ENCODE data around the gene MAGI2. TPM values are rescaled to one million over a fixed set of nuclear protein-coding genes. Genes with fewer than 3 reads are reported as not detected.

The MAGI2 gene
- total RNA-seq, 2 experiments from 2014 or later, result 0.03 to 0.17 TPM

GRCh38 chr7:78828317-78828716, 625.1 kb downstream of the MAGI2 start:
- H3K9me3 ChIP-seq (ENCODE audit: low read length), result no peaks in the 10 kb centered on the region
- no TSS peak for BruUV-seq (replicated peaks)
- H3K4me3 ChIP-seq (ENCODE audit: low read depth, low read length, poor library complexity, severe bottlenecking), result no peak overlapping the region
- no peaks in the 10 kb centered on the region for H3K79me2 ChIP-seq (ENCODE audit: insufficient read depth, low read depth, low read length)
- H3K4me1 ChIP-seq (ENCODE audit: insufficient read depth, low read length, poor library complexity, severe bottlenecking), result no peaks in the 10 kb centered on the region
- DNase-seq (ENCODE audit: low spot score), result no peak
- no peak overlapping the region for H3K27ac ChIP-seq (ENCODE audit: low read depth, low read length, poor library complexity, severe bottlenecking)
- H3K9me2 ChIP-seq (ENCODE audit: insufficient read depth, low read length), result no peaks in the 10 kb centered on the region
- no peak overlapping the region for H2AFZ ChIP-seq (ENCODE audit: low read length)
- POLR2A ChIA-PET, result no interaction called here
- no peaks in the 10 kb centered on the region for H4K20me1 ChIP-seq (ENCODE audit: insufficient read depth, low read length)
- intact Hi-C loops (cut with micrococcal nuclease; ENCODE audit: unreplicated experiment), result no loop called here
- H3K36me3 ChIP-seq (ENCODE audit: insufficient read depth, low read length), result no peaks in the 10 kb centered on the region
- H3K4me2 ChIP-seq (ENCODE audit: low read length), result no peak overlapping the region
- TF ChIP-seq CTCF (conservative IDR thresholded peaks at IDR 0.05; ENCODE audit: low read length) (no peak), EZH2phosphoT487 (IDR thresholded peaks at IDR 0.05; ENCODE audit: borderline replicate concordance, low read depth, low read length) (no peak)
- CTCF ChIA-PET (ENCODE audit: unreplicated experiment), result no interaction called here

- Histone ChIP-seq H3K79me2 (ENCODE audit: insufficient read depth, low read depth, low read length) (no peaks in the 10 kb centered on the region), H3K9me3 (ENCODE audit: low read length) (no peaks in the 10 kb centered on the region), H3K9me2 (ENCODE audit: insufficient read depth, low read length) (no peaks in the 10 kb centered on the region), H4K20me1 (ENCODE audit: insufficient read depth, low read length) (no peaks in the 10 kb centered on the region), H2AFZ (ENCODE audit: low read length) (no peak overlapping the region), H3K36me3 (ENCODE audit: insufficient read depth, low read length) (no peaks in the 10 kb centered on the region), H3K4me1 (ENCODE audit: insufficient read depth, low read length, poor library complexity, severe bottlenecking) (no peaks in the 10 kb centered on the region), H3K4me2 (ENCODE audit: low read length) (no peak overlapping the region), H3K4me3 (ENCODE audit: low read depth, low read length, poor library complexity, severe bottlenecking) (no peak overlapping the region), H3K27ac (ENCODE audit: low read depth, low read length, poor library complexity, severe bottlenecking) (no peak overlapping the region)
- DNase-seq (ENCODE audit: low spot score), result no peak
- POLR2A ChIA-PET, result interaction anchor here (0.7 kb wide), 1 partner anchor 74 kb away, joined by 3 read pairs; no protein-coding TSS in a partner anchor
- no TSS peak for BruUV-seq (replicated peaks)
- no peak for TF ChIP-seq EZH2phosphoT487 (IDR thresholded peaks at IDR 0.05; ENCODE audit: borderline replicate concordance, low read depth, low read length)
- no peak for TF ChIP-seq CTCF (conservative IDR thresholded peaks at IDR 0.05; ENCODE audit: low read length)
- intact Hi-C loops (cut with micrococcal nuclease; ENCODE audit: unreplicated experiment), result no loop called here
- CTCF ChIA-PET (ENCODE audit: unreplicated experiment), result no interaction called here
These were observed 649.9 kb downstream of the MAGI2 start for GRCh38 chr7:78803501-78804127.

GRCh38 chr7:78794101-78794500, 659.4 kb downstream of the MAGI2 start:
- no peak overlapping the region for H3K4me2 ChIP-seq (ENCODE audit: low read length)
- H3K79me2 ChIP-seq (ENCODE audit: insufficient read depth, low read depth, low read length), result no peaks in the 10 kb centered on the region
- H3K36me3 ChIP-seq (ENCODE audit: insufficient read depth, low read length), result no peaks in the 10 kb centered on the region
- no peak overlapping the region for H2AFZ ChIP-seq (ENCODE audit: low read length)
- no TSS peak for BruUV-seq (replicated peaks)
- no peaks in the 10 kb centered on the region for H4K20me1 ChIP-seq (ENCODE audit: insufficient read depth, low read length)
- no peaks in the 10 kb centered on the region for H3K4me1 ChIP-seq (ENCODE audit: insufficient read depth, low read length, poor library complexity, severe bottlenecking)
- intact Hi-C loops (cut with micrococcal nuclease; ENCODE audit: unreplicated experiment), result no loop called here
- no peak overlapping the region for H3K27ac ChIP-seq (ENCODE audit: low read depth, low read length, poor library complexity, severe bottlenecking)
- TF ChIP-seq CTCF (conservative IDR thresholded peaks at IDR 0.05; ENCODE audit: low read length) (no peak), EZH2phosphoT487 (IDR thresholded peaks at IDR 0.05; ENCODE audit: borderline replicate concordance, low read depth, low read length) (no peak)
- H3K9me3 ChIP-seq (ENCODE audit: low read length), result no peaks in the 10 kb centered on the region
- no peaks in the 10 kb centered on the region for H3K9me2 ChIP-seq (ENCODE audit: insufficient read depth, low read length)
- no peak overlapping the region for H3K4me3 ChIP-seq (ENCODE audit: low read depth, low read length, poor library complexity, severe bottlenecking)
- no peak for DNase-seq (ENCODE audit: low spot score)
- POLR2A ChIA-PET, result no interaction called here
- CTCF ChIA-PET (ENCODE audit: unreplicated experiment), result no interaction called here
